ENCODE results near the gene AFMID. TPM values are rescaled to one million over a fixed set of nuclear protein-coding genes. Genes with fewer than 3 reads are reported as not detected.
"Not testable (repeated sequence)": the region's sequence is repeated elsewhere in the genome, so short reads cannot be mapped to it uniquely, and the experiment has no call there.

The AFMID gene
- total RNA-seq, 6 donors from 2014 or later: 30.5 to 265 (median 44.2) TPM

- Histone ChIP-seq H3K27me3 (no peaks in the 10 kb centered on the region), H3K36me3 (peaks cover 0 to 31% (median 14%) of the 10 kb centered on the region in 4 donors), H3K4me1 (peaks cover 48 to 59% (median 53%) of the 10 kb centered on the region in 4 donors), H3K27ac (peak overlapping the region; percentile 95), H3K4me3 (peak overlapping the region; percentile 67 to 95 (median 88)), H3K9me3 (no peaks in the 10 kb centered on the region)
- TF ChIP-seq CTCF (IDR thresholded peaks at IDR 0.05) (no peak), POLR2A (IDR thresholded peaks at IDR 0.05) (no peak)
- DNase-seq: peak; percentile 82 to 89
- peak in 1 of 2 donors; percentile 18 for ATAC-seq (ENCODE audit: low FRiP score in 2 of 2)
- WGBS, 2 donors: 28 to 40% methylated on average over 1 to 6 of the region's 38 CpGs
These were observed 18.0 kb upstream of the AFMID start for GRCh38 chr17:78168903-78169793.

- TF ChIP-seq POLR2AphosphoS5 (IDR thresholded peaks at IDR 0.05) (no peak), EP300 (IDR thresholded peaks at IDR 0.05) (no peak)
- Histone ChIP-seq H3K36me3 (peaks cover 0 to 31% (median 14%) of the 10 kb centered on the region in 4 donors), H3K27me3 (no peaks in the 10 kb centered on the region), H3K9me3 (no peaks in the 10 kb centered on the region), H3K4me1 (peaks cover 66 to 77% (median 71%) of the 10 kb centered on the region in 4 donors), H3K27ac (peak overlapping the region; percentile 83 to 95 (median 93)), H3K4me3 (no peak overlapping the region)
- DNase-seq (no peak), ATAC-seq (ENCODE audit: low FRiP score in 2 of 2) (no peak)
- WGBS, 2 donors: 84 to 89% methylated on average over 17 to 31 of the region's 31 CpGs
These were observed 16.2 kb upstream of the AFMID start for GRCh38 chr17:78170692-78171590.

- not testable (repeated sequence) for ATAC-seq (ENCODE audit: low FRiP score in 2 of 2)
- H3K4me3 ChIP-seq: peak overlapping the region in 2 of 4 donors; percentile 1 to 24
These were observed 15.4 kb upstream of the AFMID start for GRCh38 chr17:78171591-78172248.

GRCh38 chr17:78172249-78173051, 14.7 kb upstream of the AFMID start:
- 26 to 28% methylated on average over 15 to 19 of the region's 19 CpGs for WGBS, 2 donors
- DNase-seq: peak; percentile 84 to 88
- ATAC-seq (ENCODE audit: low FRiP score in 2 of 2): peak in 1 of 2 donors; percentile 29
- Histone ChIP-seq H3K36me3 (peaks cover 0 to 31% (median 14%) of the 10 kb centered on the region in 4 donors), H3K27ac (peak overlapping the region; percentile 83 to 95 (median 92)), H3K9me3 (no peaks in the 10 kb centered on the region), H3K27me3 (no peaks in the 10 kb centered on the region), H3K4me3 (peak overlapping the region in 2 of 4 donors; percentile 1 to 24), H3K4me1 (peaks cover 77 to 91% (median 83%) of the 10 kb centered on the region in 4 donors)
- TF ChIP-seq POLR2A (IDR thresholded peaks at IDR 0.05): peak in 1 of 4 donors; percentile 50
- no peak for TF ChIP-seq EP300 (IDR thresholded peaks at IDR 0.05)
- TF ChIP-seq POLR2AphosphoS5 (IDR thresholded peaks at IDR 0.05): peak in 1 of 2 donors; percentile 75

More at GRCh38 chr17:78171591-78172248, 15.4 kb upstream of the AFMID start:
- H3K27me3 ChIP-seq, DNase-seq, H3K9me3 ChIP-seq: not testable (repeated sequence)
- peaks cover 0 to 31% (median 14%) of the 10 kb centered on the region in 4 donors for H3K36me3 ChIP-seq
- H3K27ac ChIP-seq: peak overlapping the region; percentile 83 to 95 (median 92)
- H3K4me1 ChIP-seq: peaks cover 74 to 85% (median 79%) of the 10 kb centered on the region in 4 donors
- 78 to 87% methylated on average over 19 of the region's 19 CpGs for WGBS, 2 donors

GRCh38 chr17:78173097-78173715, 14.0 kb upstream of the AFMID start:
- DNase-seq (no peak), ATAC-seq (ENCODE audit: low FRiP score in 2 of 2) (no peak)
- peak in 1 of 4 donors; percentile 41 for TF ChIP-seq POLR2A (IDR thresholded peaks at IDR 0.05)
- no peak for TF ChIP-seq POLR2AphosphoS5 (IDR thresholded peaks at IDR 0.05)
- peak overlapping the region in 1 of 4 donors; percentile 24 for H3K4me3 ChIP-seq
- H3K4me1 ChIP-seq: peaks cover 74 to 86% (median 78%) of the 10 kb centered on the region in 4 donors
- 56 to 72% methylated on average over 9 to 11 of the region's 11 CpGs for WGBS, 2 donors
- H3K9me3 ChIP-seq: no peaks in the 10 kb centered on the region
- H3K36me3 ChIP-seq: peaks cover 0 to 31% (median 14%) of the 10 kb centered on the region in 4 donors
- H3K27me3 ChIP-seq: no peaks in the 10 kb centered on the region
- H3K27ac ChIP-seq: peak overlapping the region; percentile 83 to 95 (median 92)

Measured in upper lobe of left lung (tissue), 6 donors.